A673 (cell line): Measurements from ENCODE around the gene CRADD.

ENCODE experiments used
- CTCF ChIP-seq: fragments of 300-800, 200-600 bp; sonication (generic); conservative IDR thresholded peaks from 2 replicates; pipeline ENCODE4 v1.5.1; 2017; ENCODE audit warnings: low read depth, mild to moderate bottlenecking, antibody characterized with exemption, low read length, moderate library complexity, mixed read lengths
- EZH2 ChIP-seq: fragments of 200-600 bp; sonication (generic); IDR thresholded peaks from 2 replicates; pipeline ENCODE4 v1.6.1; 2017; ENCODE audit warnings: borderline replicate concordance, low read depth, mild to moderate bottlenecking, mixed read lengths, antibody characterized with exemption, low read length; ENCODE audit not compliant: poor library complexity, severe bottlenecking

GRCh38 chr12:93802293-93802692 is 125.1 kb downstream of the CRADD start:
- TF ChIP-seq EZH2 (no peak), CTCF (no peak)
